NCI-H345 (cell line): ENCODE results near the gene DENND4B.
A peak's percentile ranks its signal among the peaks of the same experiment; 100 is the strongest.
"Not testable (repeated sequence)": the region's sequence is repeated elsewhere in the genome, so short reads cannot be mapped to it uniquely, and the experiment has no call there.

Experiments used
- DNase-seq: peaks from one replicate; lab custom pipeline; 2025; lab: John Stamatoyannopoulos, UW

Gene DENND4B

GRCh38 chr1:153928791-153929341 lies 17.7 kb downstream of the DENND4B start:
- no peak for DNase-seq

- no peak for DNase-seq
These were observed 18.3 kb downstream of the DENND4B start for GRCh38 chr1:153928245-153928644.

GRCh38 chr1:153926405-153926804 lies 20.1 kb downstream of the DENND4B start:
- DNase-seq = no peak

GRCh38 chr1:153922972-153923925 lies 23.3 kb downstream of the DENND4B start, which contains the start of gene GATAD2B:
Gene GATAD2B (minus strand): TSS chr1:153922972. CDS start chr1:153828347, 94,625 bp downstream.
- DNase-seq = peak; percentile 100

- peak; percentile 84 for DNase-seq
These were observed 24.2 kb downstream of the DENND4B start for GRCh38 chr1:153922076-153922971.

GRCh38 chr1:153921803-153922075 lies 24.8 kb downstream of the DENND4B start:
- DNase-seq = no peak

GRCh38 chr1:153921080-153921802 lies 25.3 kb downstream of the DENND4B start:
- DNase-seq = no peak

- no peak for DNase-seq
These were observed 26.4 kb downstream of the DENND4B start for GRCh38 chr1:153919876-153920852.

GRCh38 chr1:153916297-153916696 lies 30.2 kb downstream of the DENND4B start:
- no peak for DNase-seq

- no peak for DNase-seq
These were observed 34.2 kb downstream of the DENND4B start for GRCh38 chr1:153912349-153912748.

GRCh38 chr1:153910560-153910959 lies 36.0 kb downstream of the DENND4B start:
- DNase-seq = not testable (repeated sequence)

- no peak for DNase-seq
These were observed 38.4 kb downstream of the DENND4B start for GRCh38 chr1:153908071-153908470.

- DNase-seq = no peak
These were observed 39.4 kb downstream of the DENND4B start for GRCh38 chr1:153907134-153907533.

GRCh38 chr1:153906396-153906795 lies 40.1 kb downstream of the DENND4B start:
- no peak for DNase-seq

GRCh38 chr1:153905908-153906307 lies 40.6 kb downstream of the DENND4B start:
- DNase-seq = not testable (repeated sequence)

- DNase-seq = no peak
These were observed 42.6 kb downstream of the DENND4B start for GRCh38 chr1:153903841-153904455.

- DNase-seq = no peak
These were observed 47.0 kb downstream of the DENND4B start for GRCh38 chr1:153899509-153899908.

- not testable (repeated sequence) for DNase-seq
These were observed 50.7 kb downstream of the DENND4B start for GRCh38 chr1:153895866-153896265.

GRCh38 chr1:153891042-153891441 lies 55.5 kb downstream of the DENND4B start:
- DNase-seq = not testable (repeated sequence)

- DNase-seq = no peak
These were observed 58.0 kb downstream of the DENND4B start for GRCh38 chr1:153888533-153888932.
